Testis (tissue), 2 donors: Measurements from ENCODE around the gene P2RY11.

Experiments
- CTCF ChIP-seq, 3 experiments: fragments of 450-650 bp in 2 of 3; fragments of 200-600 bp in 1 of 3; sonication (generic) in 1 of 3; IDR thresholded peaks; one replicate each; pipeline ENCODE4 v1.5.1; 2016 to 2019; ENCODE audit warnings: antibody characterized with exemption in 3 of 3, mild to moderate bottlenecking in 2 of 3, moderate library complexity in 1 of 3
- POLR2A ChIP-seq: fragments of 450-650 bp; IDR thresholded peaks from one replicate; pipeline ENCODE4 v1.6.1; 2017; ENCODE audit warnings: antibody characterized with exemption, mild to moderate bottlenecking, moderate library complexity

GRCh38 chr19:10132905-10133304 lies 21.4 kb downstream of the P2RY11 start:
- TF ChIP-seq POLR2A (no peak), CTCF (IDR thresholded peaks at IDR 0.05) (no peak)
